SK-N-SH treated with all-trans-retinoic acid at 6 μM for 48 hours (cell line): Measurements from ENCODE around the gene DNAH1.

ENCODE experiments used
- ATAC-seq: fragments of 200-7000 bp; cut with Tn5 transposase; 3 replicates; pipeline ENCODE4 v1.9.1; 2020; ENCODE audit warnings: mild to moderate bottlenecking, moderate library complexity
- ARNTL ChIP-seq: fragments of 450-650 bp; formaldehyde crosslinking; IDR thresholded peaks from 2 replicates; pipeline ENCODE4 v1.5.0; 2020; ENCODE audit warnings: low read depth, mild to moderate bottlenecking, moderate library complexity, borderline replicate concordance
- BACH2 ChIP-seq: fragments of 250-450 bp; sonication (Bioruptor Pico); IDR thresholded peaks from 2 replicates; pipeline ENCODE4 v1.9.0; 2021; ENCODE audit warnings: mild to moderate bottlenecking, borderline replicate concordance
- CSDC2 ChIP-seq: fragments of 250-450 bp; sonication (Bioruptor Pico); IDR thresholded peaks from 2 replicates; pipeline ENCODE4 v1.5.0; 2020; ENCODE audit warnings: mild to moderate bottlenecking, moderate library complexity
- ESRRG ChIP-seq: fragments of 250-450 bp; sonication (Bioruptor Pico); IDR thresholded peaks from 2 replicates; pipeline ENCODE4 v1.6.1; 2021; ENCODE audit warnings: mild to moderate bottlenecking
- GLIS3 ChIP-seq: fragments of 250-450 bp; sonication (Bioruptor Pico); IDR thresholded peaks from 2 replicates; pipeline ENCODE4 v1.5.0; 2020; ENCODE audit warnings: mild to moderate bottlenecking, moderate library complexity
- ISL1 ChIP-seq: fragments of 250-450 bp; sonication (Bioruptor Pico); IDR thresholded peaks from 2 replicates; pipeline ENCODE4 v2.1.2; 2022; ENCODE audit warnings: mild to moderate bottlenecking, moderate library complexity
- OSR1 ChIP-seq: fragments of 250-450 bp; sonication (Bioruptor Pico); IDR thresholded peaks from 2 replicates; pipeline ENCODE4 v1.8.0; 2022; ENCODE audit warnings: moderate library complexity, mild to moderate bottlenecking, inconsistent platforms
- PPARA ChIP-seq: fragments of 250-450 bp; sonication (Bioruptor Pico); IDR thresholded peaks from 2 replicates; pipeline ENCODE4 v1.5.0; 2020; ENCODE audit warnings: mild to moderate bottlenecking, borderline replicate concordance
- RARB ChIP-seq: fragments of 250-450 bp; sonication (Bioruptor Pico); IDR thresholded peaks from 2 replicates; pipeline ENCODE4 v1.8.0; 2021; ENCODE audit warnings: mild to moderate bottlenecking, moderate library complexity
- SNAI2 ChIP-seq: fragments of 250-450 bp; sonication (Bioruptor Pico); IDR thresholded peaks from 2 replicates; pipeline ENCODE4 v1.5.0; 2020; ENCODE audit warnings: mild to moderate bottlenecking, moderate library complexity
- TCF4 ChIP-seq: fragments of 250-450 bp; sonication (Bioruptor Pico); IDR thresholded peaks from 2 replicates; pipeline ENCODE4 v1.8.0; 2021; ENCODE audit warnings: mild to moderate bottlenecking, moderate library complexity, borderline replicate concordance
- TOX ChIP-seq: fragments of 250-450 bp; sonication (Bioruptor Pico); IDR thresholded peaks from 2 replicates; pipeline ENCODE4 v1.8.0; 2021; ENCODE audit warnings: mild to moderate bottlenecking, moderate library complexity, borderline replicate concordance
- ZC3H10 ChIP-seq: fragments of 250-450 bp; sonication (Bioruptor Pico); IDR thresholded peaks from 2 replicates; pipeline ENCODE4 v1.5.1; 2021; ENCODE audit warnings: mild to moderate bottlenecking, moderate library complexity
- ZFP3 ChIP-seq: fragments of 250-450 bp; sonication (Bioruptor Pico); IDR thresholded peaks from 2 replicates; pipeline ENCODE4 v1.5.0; 2020; ENCODE audit warnings: mild to moderate bottlenecking, moderate library complexity
- ZFP30 ChIP-seq: fragments of 450-650 bp; formaldehyde crosslinking; IDR thresholded peaks from 2 replicates; pipeline ENCODE4 v1.5.0; 2022; ENCODE audit warnings: mild to moderate bottlenecking, moderate library complexity
- ZNF565 ChIP-seq: fragments of 450-650 bp; formaldehyde crosslinking; conservative IDR thresholded peaks from 2 replicates; pipeline ENCODE4 v1.5.0; 2020; ENCODE audit warnings: low read depth, mild to moderate bottlenecking, moderate library complexity
- ZNF70 ChIP-seq: fragments of 450-650 bp; formaldehyde crosslinking; IDR thresholded peaks from 2 replicates; pipeline ENCODE4 v1.5.0; 2020; ENCODE audit warnings: mild to moderate bottlenecking, moderate library complexity
- ZNF8 ChIP-seq: fragments of 450-650 bp; formaldehyde crosslinking; IDR thresholded peaks from 2 replicates; pipeline ENCODE4 v1.5.0; 2020; ENCODE audit warnings: mild to moderate bottlenecking, moderate library complexity
- TF ChIP-seq, protein P1 (sequence below): fragments of 250-450 bp; sonication (Bioruptor Pico); IDR thresholded peaks from 2 replicates; pipeline ENCODE4 v1.8.0; 2020; ENCODE audit warnings: mild to moderate bottlenecking, moderate library complexity, borderline replicate concordance
- TF ChIP-seq, protein P2 (sequence below): fragments of 250-450 bp; sonication (Bioruptor Pico); IDR thresholded peaks from 2 replicates; pipeline ENCODE4 v1.5.1; 2020; ENCODE audit warnings: low read depth, mild to moderate bottlenecking, moderate library complexity
- TF ChIP-seq, protein P3 (sequence below): fragments of 250-450 bp; sonication (Bioruptor Pico); IDR thresholded peaks from 2 replicates; pipeline ENCODE4 v1.8.0; 2021; ENCODE audit warnings: low read depth, mild to moderate bottlenecking, moderate library complexity, borderline replicate concordance
- TF ChIP-seq, protein P4 (sequence below): fragments of 250-450 bp; sonication (Bioruptor Pico); IDR thresholded peaks from 2 replicates; pipeline ENCODE4 v1.5.0; 2020; ENCODE audit warnings: mild to moderate bottlenecking, moderate library complexity

DNAH1 gene

DNA sequence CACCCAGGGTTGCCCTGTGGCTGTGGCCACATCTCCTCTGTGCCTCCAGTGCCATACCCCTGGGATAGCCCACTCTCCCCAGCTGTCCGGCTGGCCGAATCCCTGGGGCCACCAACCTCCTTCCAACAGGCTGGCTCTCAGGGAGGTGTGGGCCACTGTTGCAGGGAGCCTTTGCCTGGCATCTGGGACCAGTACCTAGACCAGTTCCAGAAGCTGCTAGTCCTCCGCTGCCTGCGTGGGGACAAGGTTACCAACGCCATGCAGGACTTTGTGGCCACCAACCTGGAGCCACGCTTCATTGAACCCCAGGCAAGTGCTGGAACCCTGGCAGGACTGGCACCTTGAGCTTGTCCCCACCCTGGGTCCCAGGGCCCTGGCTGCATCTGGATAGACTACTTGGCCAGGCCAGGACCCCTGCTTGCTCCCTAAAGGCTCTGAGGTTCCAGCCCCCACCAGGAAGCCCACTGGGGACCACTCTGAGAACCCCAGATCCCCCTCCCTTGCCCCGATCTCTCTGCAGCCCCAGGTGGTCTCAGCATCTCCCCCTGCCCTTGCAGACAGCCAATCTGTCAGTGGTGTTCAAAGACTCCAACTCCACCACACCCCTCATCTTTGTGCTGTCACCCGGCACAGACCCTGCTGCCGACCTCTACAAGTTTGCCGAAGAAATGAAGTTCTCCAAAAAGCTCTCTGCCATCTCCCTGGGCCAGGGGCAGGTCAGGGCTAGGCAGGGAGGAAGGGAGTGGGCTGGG lies 78.8 kb downstream of the DNAH1 start:
- TF ChIP-seq GLIS3 (CRISPR knock-in tag): no peak
- no peak for TF ChIP-seq TCF4
- TF ChIP-seq ZFP30 (CRISPR knock-in tag): no peak
- no peak for TF ChIP-seq ZNF70
- TF ChIP-seq ZNF8: no peak
- TF ChIP-seq, protein P1, sequence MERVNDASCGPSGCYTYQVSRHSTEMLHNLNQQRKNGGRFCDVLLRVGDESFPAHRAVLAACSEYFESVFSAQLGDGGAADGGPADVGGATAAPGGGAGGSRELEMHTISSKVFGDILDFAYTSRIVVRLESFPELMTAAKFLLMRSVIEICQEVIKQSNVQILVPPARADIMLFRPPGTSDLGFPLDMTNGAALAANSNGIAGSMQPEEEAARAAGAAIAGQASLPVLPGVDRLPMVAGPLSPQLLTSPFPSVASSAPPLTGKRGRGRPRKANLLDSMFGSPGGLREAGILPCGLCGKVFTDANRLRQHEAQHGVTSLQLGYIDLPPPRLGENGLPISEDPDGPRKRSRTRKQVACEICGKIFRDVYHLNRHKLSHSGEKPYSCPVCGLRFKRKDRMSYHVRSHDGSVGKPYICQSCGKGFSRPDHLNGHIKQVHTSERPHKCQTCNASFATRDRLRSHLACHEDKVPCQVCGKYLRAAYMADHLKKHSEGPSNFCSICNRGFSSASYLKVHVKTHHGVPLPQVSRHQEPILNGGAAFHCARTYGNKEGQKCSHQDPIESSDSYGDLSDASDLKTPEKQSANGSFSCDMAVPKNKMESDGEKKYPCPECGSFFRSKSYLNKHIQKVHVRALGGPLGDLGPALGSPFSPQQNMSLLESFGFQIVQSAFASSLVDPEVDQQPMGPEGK (CRISPR knock-in tag): no peak
- TF ChIP-seq, protein P2, sequence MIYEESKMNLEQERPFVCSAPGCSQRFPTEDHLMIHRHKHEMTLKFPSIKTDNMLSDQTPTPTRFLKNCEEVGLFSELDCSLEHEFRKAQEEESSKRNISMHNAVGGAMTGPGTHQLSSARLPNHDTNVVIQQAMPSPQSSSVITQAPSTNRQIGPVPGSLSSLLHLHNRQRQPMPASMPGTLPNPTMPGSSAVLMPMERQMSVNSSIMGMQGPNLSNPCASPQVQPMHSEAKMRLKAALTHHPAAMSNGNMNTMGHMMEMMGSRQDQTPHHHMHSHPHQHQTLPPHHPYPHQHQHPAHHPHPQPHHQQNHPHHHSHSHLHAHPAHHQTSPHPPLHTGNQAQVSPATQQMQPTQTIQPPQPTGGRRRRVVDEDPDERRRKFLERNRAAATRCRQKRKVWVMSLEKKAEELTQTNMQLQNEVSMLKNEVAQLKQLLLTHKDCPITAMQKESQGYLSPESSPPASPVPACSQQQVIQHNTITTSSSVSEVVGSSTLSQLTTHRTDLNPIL: no peak
- TF ChIP-seq ZFP3 (CRISPR knock-in tag): no peak
- TF ChIP-seq, protein P3, sequence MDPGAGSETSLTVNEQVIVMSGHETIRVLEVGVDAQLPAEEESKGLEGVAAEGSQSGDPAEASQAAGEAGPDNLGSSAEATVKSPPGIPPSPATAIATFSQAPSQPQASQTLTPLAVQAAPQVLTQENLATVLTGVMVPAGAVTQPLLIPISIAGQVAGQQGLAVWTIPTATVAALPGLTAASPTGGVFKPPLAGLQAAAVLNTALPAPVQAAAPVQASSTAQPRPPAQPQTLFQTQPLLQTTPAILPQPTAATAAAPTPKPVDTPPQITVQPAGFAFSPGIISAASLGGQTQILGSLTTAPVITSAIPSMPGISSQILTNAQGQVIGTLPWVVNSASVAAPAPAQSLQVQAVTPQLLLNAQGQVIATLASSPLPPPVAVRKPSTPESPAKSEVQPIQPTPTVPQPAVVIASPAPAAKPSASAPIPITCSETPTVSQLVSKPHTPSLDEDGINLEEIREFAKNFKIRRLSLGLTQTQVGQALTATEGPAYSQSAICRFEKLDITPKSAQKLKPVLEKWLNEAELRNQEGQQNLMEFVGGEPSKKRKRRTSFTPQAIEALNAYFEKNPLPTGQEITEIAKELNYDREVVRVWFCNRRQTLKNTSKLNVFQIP (CRISPR knock-in tag): no peak
- ATAC-seq: no peak

GRCh38 chr3:52395503-52395865 lies 79.4 kb downstream of the DNAH1 start:
- TF ChIP-seq, protein P2: no peak
- TF ChIP-seq TCF4: no peak
- TF ChIP-seq, all 23 proteins: peak for 0
- ATAC-seq: no peak

DNA sequence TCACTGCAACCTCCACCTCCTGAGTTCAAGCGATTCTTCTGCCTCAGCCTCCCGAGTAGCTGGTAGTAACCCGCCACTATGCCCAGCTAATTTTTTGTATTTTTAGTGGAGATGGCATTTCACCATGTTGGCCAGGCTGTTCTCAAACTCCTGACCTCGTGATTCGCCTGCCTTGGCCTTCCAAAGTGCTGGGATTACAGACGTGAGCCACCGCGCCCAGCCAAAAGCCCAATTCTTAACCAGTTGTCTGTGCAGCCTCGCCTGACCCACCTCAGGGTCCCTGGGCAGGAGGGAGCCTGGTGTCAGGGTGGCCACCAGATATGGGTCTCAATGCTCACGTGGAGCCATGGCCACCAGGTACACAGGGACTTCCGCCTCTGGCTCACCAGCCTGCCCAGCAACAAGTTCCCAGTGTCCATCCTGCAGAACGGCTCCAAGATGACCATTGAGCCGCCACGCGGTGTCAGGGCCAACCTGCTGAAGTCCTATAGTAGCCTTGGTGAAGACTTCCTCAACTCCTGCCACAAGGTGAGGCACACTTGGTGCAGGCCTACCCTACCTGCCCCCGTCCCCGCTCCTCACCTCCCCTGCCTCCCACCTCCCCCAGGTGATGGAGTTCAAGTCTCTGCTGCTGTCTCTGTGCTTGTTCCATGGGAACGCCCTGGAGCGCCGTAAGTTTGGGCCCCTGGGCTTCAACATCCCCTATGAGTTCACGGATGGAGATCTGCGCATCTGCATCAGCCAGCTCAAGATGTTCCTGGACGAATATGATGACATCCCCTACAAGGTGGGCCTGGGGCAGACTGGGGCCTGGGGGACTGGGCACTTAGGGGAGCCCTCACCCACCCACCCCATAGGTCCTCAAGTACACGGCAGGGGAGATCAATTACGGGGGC lies 80.1 kb downstream of the DNAH1 start:
- TF ChIP-seq, protein P4, sequence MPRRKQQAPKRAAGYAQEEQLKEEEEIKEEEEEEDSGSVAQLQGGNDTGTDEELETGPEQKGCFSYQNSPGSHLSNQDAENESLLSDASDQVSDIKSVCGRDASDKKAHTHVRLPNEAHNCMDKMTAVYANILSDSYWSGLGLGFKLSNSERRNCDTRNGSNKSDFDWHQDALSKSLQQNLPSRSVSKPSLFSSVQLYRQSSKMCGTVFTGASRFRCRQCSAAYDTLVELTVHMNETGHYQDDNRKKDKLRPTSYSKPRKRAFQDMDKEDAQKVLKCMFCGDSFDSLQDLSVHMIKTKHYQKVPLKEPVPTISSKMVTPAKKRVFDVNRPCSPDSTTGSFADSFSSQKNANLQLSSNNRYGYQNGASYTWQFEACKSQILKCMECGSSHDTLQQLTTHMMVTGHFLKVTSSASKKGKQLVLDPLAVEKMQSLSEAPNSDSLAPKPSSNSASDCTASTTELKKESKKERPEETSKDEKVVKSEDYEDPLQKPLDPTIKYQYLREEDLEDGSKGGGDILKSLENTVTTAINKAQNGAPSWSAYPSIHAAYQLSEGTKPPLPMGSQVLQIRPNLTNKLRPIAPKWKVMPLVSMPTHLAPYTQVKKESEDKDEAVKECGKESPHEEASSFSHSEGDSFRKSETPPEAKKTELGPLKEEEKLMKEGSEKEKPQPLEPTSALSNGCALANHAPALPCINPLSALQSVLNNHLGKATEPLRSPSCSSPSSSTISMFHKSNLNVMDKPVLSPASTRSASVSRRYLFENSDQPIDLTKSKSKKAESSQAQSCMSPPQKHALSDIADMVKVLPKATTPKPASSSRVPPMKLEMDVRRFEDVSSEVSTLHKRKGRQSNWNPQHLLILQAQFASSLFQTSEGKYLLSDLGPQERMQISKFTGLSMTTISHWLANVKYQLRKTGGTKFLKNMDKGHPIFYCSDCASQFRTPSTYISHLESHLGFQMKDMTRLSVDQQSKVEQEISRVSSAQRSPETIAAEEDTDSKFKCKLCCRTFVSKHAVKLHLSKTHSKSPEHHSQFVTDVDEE: no peak
- TF ChIP-seq ARNTL (CRISPR knock-in tag) (no peak), SNAI2 (CRISPR knock-in tag) (no peak), ZFP30 (CRISPR knock-in tag) (no peak), CSDC2 (CRISPR knock-in tag) (no peak), ISL1 (no peak), RARB (no peak), PPARA (CRISPR knock-in tag) (no peak), ZC3H10 (CRISPR knock-in tag) (no peak), ZNF70 (no peak), OSR1 (CRISPR knock-in tag) (no peak), TOX (CRISPR knock-in tag) (no peak), GLIS3 (CRISPR knock-in tag) (no peak), BACH2 (CRISPR knock-in tag) (no peak), ZNF565 (CRISPR knock-in tag) (no peak), TCF4 (no peak), ESRRG (no peak)
- TF ChIP-seq, protein P3 (CRISPR knock-in tag): no peak
- TF ChIP-seq, protein P1 (CRISPR knock-in tag): no peak
- TF ChIP-seq, protein P2: no peak
- TF ChIP-seq, all 23 proteins: peak for 0
- ATAC-seq: no peak
